H9 (cell line): ENCODE measurements around the gene MICALL2. TPM values are rescaled to one million over a fixed set of nuclear protein-coding genes. Genes with fewer than 3 reads are reported as not detected.
A peak's percentile ranks its signal among the peaks of the same experiment; 100 is the strongest.

Experiments
- DNase-seq: peaks from one replicate; pipeline ENCODE4 v3.0.0-alpha.2; 2017
- H2AFZ ChIP-seq: one replicate; pipeline ENCODE4 v1.6.1; 2013; ENCODE audit warnings: mild to moderate bottlenecking, low read length, control low read depth, moderate library complexity
- H2AK5ac ChIP-seq: 2 replicates; pipeline ENCODE4 v1.6.1; 2013; ENCODE audit warnings: low read length, control low read depth, mixed read lengths; ENCODE audit not compliant: insufficient read length
- H2BK120ac ChIP-seq: one replicate; pipeline ENCODE4 v1.6.1; 2013; ENCODE audit warnings: low read depth, mild to moderate bottlenecking, low read length, control low read depth, inconsistent platforms; ENCODE audit not compliant: poor library complexity, severe bottlenecking
- H2BK12ac ChIP-seq: 2 replicates; pipeline ENCODE4 v1.6.1; 2013; ENCODE audit warnings: low read length, control low read depth, mixed read lengths, low read depth; ENCODE audit not compliant: insufficient read length
- H2BK15ac ChIP-seq: 2 replicates; pipeline ENCODE4 v1.6.1; 2013; ENCODE audit warnings: low read depth, low read length, control low read depth
- H2BK20ac ChIP-seq: one replicate; pipeline ENCODE4 v1.6.1; 2013; ENCODE audit warnings: low read depth, mild to moderate bottlenecking, low read length, control low read depth, inconsistent platforms; ENCODE audit not compliant: poor library complexity, severe bottlenecking
- H2BK5ac ChIP-seq: 2 replicates; pipeline ENCODE4 v1.6.1; 2013; ENCODE audit warnings: low read length, control low read depth, mixed read lengths; ENCODE audit not compliant: insufficient read length
- H3K14ac ChIP-seq: 2 replicates; pipeline ENCODE4 v1.6.1; 2013; ENCODE audit warnings: low read length, control low read depth; ENCODE audit not compliant: insufficient read depth
- H3K18ac ChIP-seq: 2 replicates; pipeline ENCODE4 v1.6.1; 2013; ENCODE audit warnings: low read depth, mild to moderate bottlenecking, mixed read lengths, low read length, control low read depth; ENCODE audit not compliant: insufficient read length
- H3K23ac ChIP-seq: 2 replicates; pipeline ENCODE4 v1.6.1; 2013; ENCODE audit warnings: low read length, control low read depth, mixed read lengths, low read depth; ENCODE audit not compliant: insufficient read length
- H3K23me2 ChIP-seq: 2 replicates; pipeline ENCODE4 v1.6.1; 2013; ENCODE audit warnings: low read depth, mild to moderate bottlenecking, mixed read lengths, low read length, control low read depth; ENCODE audit not compliant: insufficient read length, poor library complexity, severe bottlenecking
- H3K27ac ChIP-seq: 2 replicates; pipeline ENCODE4 v1.5.1; 2013; ENCODE audit warnings: low read length, control low read depth, mixed read lengths, low read depth; ENCODE audit not compliant: insufficient read length
- H3K27me3 ChIP-seq: 2 replicates; pipeline ENCODE4 v1.6.1; 2013; ENCODE audit warnings: low read length, control low read depth, inconsistent platforms; ENCODE audit not compliant: insufficient read depth
- H3K4ac ChIP-seq: 2 replicates; pipeline ENCODE4 v1.6.1; 2013; ENCODE audit warnings: low read depth, mild to moderate bottlenecking, control low read depth, inconsistent platforms, low read length, moderate library complexity
- H3K4me1 ChIP-seq: 2 replicates; pipeline ENCODE4 v1.6.1; 2013; ENCODE audit warnings: low read length, control low read depth, inconsistent platforms; ENCODE audit not compliant: insufficient read depth
- H3K4me2 ChIP-seq: 2 replicates; pipeline ENCODE4 v1.6.1; 2013; ENCODE audit warnings: low read length, control low read depth, mixed read lengths; ENCODE audit not compliant: insufficient read length, insufficient read depth
- H3K56ac ChIP-seq: 2 replicates; pipeline ENCODE4 v1.6.1; 2013; ENCODE audit warnings: low read depth, mild to moderate bottlenecking, mixed read lengths, low read length, control low read depth; ENCODE audit not compliant: insufficient read length
- H3K79me1 ChIP-seq: 2 replicates; pipeline ENCODE4 v1.6.1; 2013; ENCODE audit warnings: low read depth, mild to moderate bottlenecking, moderate library complexity, low read length, control low read depth, inconsistent platforms; ENCODE audit not compliant: insufficient read depth, poor library complexity, severe bottlenecking
- H3K79me2 ChIP-seq: 2 replicates; pipeline ENCODE4 v1.6.1; 2013; ENCODE audit warnings: low read length, control low read depth, inconsistent platforms; ENCODE audit not compliant: insufficient read depth
- H3K9ac ChIP-seq: 2 replicates; pipeline ENCODE4 v1.6.1; 2013; ENCODE audit warnings: low read length, control low read depth, mixed read lengths; ENCODE audit not compliant: insufficient read length; ENCODE audit errors: extremely low read depth
- H3K9me3 ChIP-seq: one replicate; pipeline ENCODE4 v1.6.1; 2013; ENCODE audit warnings: low read depth, low read length, inconsistent platforms; ENCODE audit not compliant: control insufficient read depth
- H3T11ph ChIP-seq: one replicate; pipeline ENCODE4 v1.6.1; 2013; ENCODE audit warnings: mild to moderate bottlenecking, low read length, control low read depth, inconsistent platforms
- H4K20me1 ChIP-seq: one replicate; pipeline ENCODE4 v1.6.1; 2013; ENCODE audit not compliant: control insufficient read depth, insufficient read length, insufficient read depth
- H4K5ac ChIP-seq: 2 replicates; pipeline ENCODE4 v1.6.1; 2013; ENCODE audit warnings: low read depth, mild to moderate bottlenecking, mixed read lengths, low read length, control low read depth; ENCODE audit not compliant: insufficient read length
- H4K8ac ChIP-seq: replicated peaks from 2 replicates; pipeline ENCODE4 v1.6.1; 2013; ENCODE audit warnings: low read length, control low read depth, mixed read lengths, low read depth; ENCODE audit not compliant: insufficient read length
- H4K91ac ChIP-seq: 2 replicates; pipeline ENCODE4 v1.6.1; 2013; ENCODE audit warnings: low read depth, mild to moderate bottlenecking, moderate library complexity, mixed read lengths, low read length, control low read depth; ENCODE audit not compliant: insufficient read length
- H3K27ac Mint-ChIP-seq, 3 experiments: 2 replicates in 2 of 3; 3 replicates in 1 of 3; pipeline ENCODE4 v1.8.0; 2020 to 2021; ENCODE audit warnings: mixed read lengths in 3 of 3, mild to moderate bottlenecking in 1 of 3, moderate library complexity in 1 of 3
- H3K27me3 Mint-ChIP-seq: 2 replicates; pipeline ENCODE4 v1.8.0; 2021; ENCODE audit warnings: low read depth, mild to moderate bottlenecking, moderate library complexity, mixed read lengths
- H3K36me3 Mint-ChIP-seq, 3 experiments: 2 replicates in 2 of 3; 3 replicates in 1 of 3; pipeline ENCODE4 v1.8.0; 2020 to 2021; ENCODE audit warnings: low read depth in 3 of 3, mixed read lengths in 3 of 3; ENCODE audit not compliant: insufficient read depth in 1 of 3
- H3K4me1 Mint-ChIP-seq, 2 experiments: 2 replicates each; pipeline ENCODE4 v1.8.0; 2020; ENCODE audit warnings: mixed read lengths in 2 of 2
- H3K4me3 Mint-ChIP-seq, 2 experiments: 2 replicates in 1 of 2; 3 replicates in 1 of 2; pipeline ENCODE4 v1.8.0; 2020 to 2021; ENCODE audit warnings: mild to moderate bottlenecking in 2 of 2, mixed read lengths in 2 of 2, moderate library complexity in 1 of 2
- H3K9me3 Mint-ChIP-seq, 2 experiments: 2 replicates in 1 of 2; 3 replicates in 1 of 2; pipeline ENCODE4 v1.8.0; 2020; ENCODE audit warnings: mild to moderate bottlenecking in 2 of 2, mixed read lengths in 2 of 2, moderate library complexity in 1 of 2
- WGBS: extraction: QIAGEN DNeasy Blood & Tissue Kit; methylation state at CpG from one replicate; pipeline ENCODE4 v1.1.7; 2013; ENCODE audit warnings: missing lambda C conversion rate, low lambda C conversion rate, mixed read lengths; ENCODE audit not compliant: insufficient read length; ENCODE audit errors: extremely low coverage; 5-methylcytosine and 5-hydroxymethylcytosine counted together
- total RNA-seq: library from RNA; stranded (reverse); gene quantifications from 2 replicates; pipeline ENCODE4 v1.2.1, GENCODE V29; 2021
- TF ChIP-seq, protein P1 (sequence below): fragments of 200-600 bp; sonication (generic); conservative IDR thresholded peaks from 3 replicates; pipeline ENCODE4 v1.8.0; 2021; ENCODE audit warnings: antibody characterized with exemption, mild to moderate bottlenecking

MICALL2 gene
- total RNA-seq, 1 experiment from 2014 or later: 7.1 TPM

DNA sequence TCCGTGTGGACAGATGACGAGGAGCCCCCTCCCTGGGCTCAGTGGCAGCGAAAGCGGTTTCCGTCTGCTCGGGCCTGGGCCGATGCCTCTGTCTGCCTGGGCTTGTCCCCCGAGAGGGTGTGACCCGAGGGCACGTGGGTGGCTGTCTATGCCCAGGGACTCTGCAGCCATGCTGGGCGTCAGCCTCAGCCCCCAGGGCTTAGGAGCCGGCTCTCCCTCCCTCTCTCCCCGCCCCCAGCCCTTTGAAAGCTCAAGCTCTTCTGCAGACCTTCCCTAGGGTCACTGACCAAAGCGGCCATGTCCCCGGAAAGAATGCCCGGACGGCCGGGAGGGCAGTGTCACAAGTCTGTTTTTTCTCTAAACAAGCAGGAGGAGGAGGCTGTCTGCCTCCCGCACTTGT is 7.1 kb downstream of the MICALL2 start:
- H2BK120ac ChIP-seq: no peak overlapping the region
- no peak overlapping the region for H3K27ac ChIP-seq
- H2BK20ac ChIP-seq: no peak overlapping the region
- H3K4me2 ChIP-seq: no peak overlapping the region
- no peaks in the 10 kb centered on the region for H3K4me1 ChIP-seq
- H3K79me1 ChIP-seq: no peaks in the 10 kb centered on the region
- no peak overlapping the region for H3K4me3 Mint-ChIP-seq
- H3K27me3 Mint-ChIP-seq: no peaks in the 10 kb centered on the region
- H3K27ac Mint-ChIP-seq: peak overlapping the region in 2 of 3 experiments; percentile 40 to 55; a peak in 2 of 7 replicates
- H3K9me3 Mint-ChIP-seq: no peaks in the 10 kb centered on the region
- H4K8ac ChIP-seq: no peak overlapping the region
- H3K9ac ChIP-seq: no peak overlapping the region
- H3K56ac ChIP-seq: no peak overlapping the region
- no peak for DNase-seq
- H4K20me1 ChIP-seq: peaks cover 2% of the 10 kb centered on the region
- no peaks in the 10 kb centered on the region for H3K27me3 ChIP-seq
- no peak overlapping the region for H2AK5ac ChIP-seq
- peaks cover 0 to 11% of the 10 kb centered on the region in 2 experiments; a peak in 1 of 4 replicates for H3K4me1 Mint-ChIP-seq
- H3K4ac ChIP-seq: no peak overlapping the region
- no peak overlapping the region for H3K23ac ChIP-seq
- no peak overlapping the region for H3K18ac ChIP-seq
- H2AFZ ChIP-seq: no peak overlapping the region
- no peaks in the 10 kb centered on the region for H3K36me3 Mint-ChIP-seq
- no peak overlapping the region for H4K91ac ChIP-seq
- H3K79me2 ChIP-seq: no peaks in the 10 kb centered on the region
- no CpG with 5 or more reads among the region's 19 CpGs for WGBS
- H3K9me3 ChIP-seq: no peaks in the 10 kb centered on the region
- TF ChIP-seq, protein P1, sequence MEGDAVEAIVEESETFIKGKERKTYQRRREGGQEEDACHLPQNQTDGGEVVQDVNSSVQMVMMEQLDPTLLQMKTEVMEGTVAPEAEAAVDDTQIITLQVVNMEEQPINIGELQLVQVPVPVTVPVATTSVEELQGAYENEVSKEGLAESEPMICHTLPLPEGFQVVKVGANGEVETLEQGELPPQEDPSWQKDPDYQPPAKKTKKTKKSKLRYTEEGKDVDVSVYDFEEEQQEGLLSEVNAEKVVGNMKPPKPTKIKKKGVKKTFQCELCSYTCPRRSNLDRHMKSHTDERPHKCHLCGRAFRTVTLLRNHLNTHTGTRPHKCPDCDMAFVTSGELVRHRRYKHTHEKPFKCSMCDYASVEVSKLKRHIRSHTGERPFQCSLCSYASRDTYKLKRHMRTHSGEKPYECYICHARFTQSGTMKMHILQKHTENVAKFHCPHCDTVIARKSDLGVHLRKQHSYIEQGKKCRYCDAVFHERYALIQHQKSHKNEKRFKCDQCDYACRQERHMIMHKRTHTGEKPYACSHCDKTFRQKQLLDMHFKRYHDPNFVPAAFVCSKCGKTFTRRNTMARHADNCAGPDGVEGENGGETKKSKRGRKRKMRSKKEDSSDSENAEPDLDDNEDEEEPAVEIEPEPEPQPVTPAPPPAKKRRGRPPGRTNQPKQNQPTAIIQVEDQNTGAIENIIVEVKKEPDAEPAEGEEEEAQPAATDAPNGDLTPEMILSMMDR: no peak
- no peak overlapping the region for H4K5ac ChIP-seq
- no peaks in the 10 kb centered on the region for H3K23me2 ChIP-seq
- no peak overlapping the region; the same call in 1 of the 2 replicates for H3K14ac ChIP-seq
- H2BK5ac ChIP-seq: no peak overlapping the region
- H2BK15ac ChIP-seq: no peak overlapping the region
- no peak overlapping the region for H3T11ph ChIP-seq
- H2BK12ac ChIP-seq: no peak overlapping the region
